Stimulated activated CD4-positive, alpha-beta T cell treated with anti-CD3 and anti-CD28 coated beads, Interleukin-1b, Interleukin-23, amount 100 ng/mL, for 24 hours (primary cell): ENCODE results near the gene HRAS.

Experiments
- DNase-seq, 4 experiments: peaks; one replicate each; pipeline ENCODE4 v3.0.0-alpha.2; 2020; ENCODE audit warnings: low read depth in 4 of 4, low spot score in 1 of 4

Gene HRAS

DNA sequence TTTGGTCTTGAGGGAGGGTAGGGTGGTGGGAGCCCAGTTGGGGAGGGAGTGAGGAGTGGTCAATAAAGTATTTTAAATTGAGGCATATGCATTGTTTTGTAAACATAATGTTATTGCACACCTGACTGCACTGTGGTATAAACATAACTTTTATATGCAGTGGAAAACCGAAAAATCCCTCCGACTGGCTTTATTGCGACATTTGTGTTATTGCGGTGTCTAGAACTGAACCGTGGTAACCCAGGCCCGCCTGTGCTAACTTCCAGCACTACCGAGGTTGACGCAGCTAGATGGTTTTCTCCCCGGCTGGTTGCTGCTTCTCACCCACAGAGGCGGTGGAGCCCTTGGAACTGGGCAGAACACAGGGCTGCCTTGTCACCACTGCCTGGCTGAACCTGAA, 20.8 kb downstream of the HRAS start:
- DNase-seq, result no peak

GRCh38 chr11:512761-513595, 22.4 kb downstream of the HRAS start:
- no peak for DNase-seq

DNA sequence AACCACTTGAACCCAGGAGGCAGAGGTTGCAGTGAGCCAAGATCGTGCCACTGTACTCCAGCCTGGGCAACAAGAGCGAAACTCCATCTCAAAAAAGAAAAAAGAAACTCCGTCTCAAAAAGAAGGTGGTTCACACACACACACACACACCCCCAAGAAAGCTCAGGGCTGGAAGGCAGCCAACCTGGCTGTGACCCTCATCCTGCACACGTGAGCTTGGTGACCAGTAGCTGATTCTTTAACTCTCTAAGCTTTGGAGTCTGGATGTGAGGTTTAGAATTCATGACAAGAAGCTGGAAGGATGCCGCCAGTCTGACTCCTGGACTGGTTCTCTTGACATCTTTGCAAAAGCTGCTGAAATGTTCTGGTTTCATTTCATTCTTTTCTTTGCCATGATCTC, 26.4 kb downstream of the HRAS start:
- DNase-seq, result no peak

DNA sequence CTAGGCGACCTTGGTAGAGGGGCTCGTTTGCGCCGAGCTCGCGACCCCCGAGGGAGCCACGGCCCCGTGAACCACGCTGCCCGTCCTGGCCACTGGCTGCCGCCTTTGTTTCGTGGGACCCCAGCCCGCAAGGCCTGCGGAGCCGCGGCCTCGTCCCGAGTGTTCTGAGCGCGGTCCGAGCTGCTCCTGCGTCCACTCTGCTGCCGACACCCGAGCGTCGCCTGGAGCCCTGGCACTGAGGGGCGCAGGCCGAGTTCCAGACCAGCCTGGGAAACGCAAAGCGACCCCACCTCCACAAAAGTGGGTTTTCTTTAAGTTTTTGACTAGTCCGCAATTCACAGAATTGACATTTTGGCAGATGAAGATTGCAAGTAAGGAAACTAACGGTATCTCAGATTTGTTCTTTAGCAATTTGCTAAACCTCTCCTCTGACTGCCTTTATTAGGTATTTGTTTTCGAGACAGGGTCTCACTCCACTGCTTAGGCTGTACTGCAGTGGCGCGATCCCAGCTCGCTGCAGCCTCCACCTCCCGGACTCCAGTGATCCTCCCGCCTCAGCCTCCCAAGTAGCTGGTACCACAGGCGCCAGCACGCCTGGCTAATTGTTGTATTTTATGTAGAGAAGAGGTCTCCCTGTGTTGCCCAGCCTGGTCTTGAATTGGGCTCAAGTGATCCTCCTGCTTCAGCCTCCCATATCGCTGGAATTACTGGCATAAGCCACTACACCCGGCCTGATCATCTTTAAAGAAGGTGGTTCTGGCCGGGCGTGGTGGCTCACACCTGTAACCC, 27.5 kb downstream of the HRAS start:
- no peak for DNase-seq

GRCh38 chr11:506995-507726, 28.2 kb downstream of the HRAS start, which contains the start of gene RNH1:
TSS of gene RNH1 (minus strand) at chr11:507242. CDS start at chr11:502162, 5,080 bp downstream.
- DNase-seq, result peak; percentile 99 to 100 (median 100)

- peak; percentile 92 to 97 (median 95) for DNase-seq
These were observed 29.0 kb downstream of the HRAS start for GRCh38 chr11:506238-506994.

- DNase-seq, result no peak
These were observed 30.4 kb downstream of the HRAS start for GRCh38 chr11:504994-505344.

DNA sequence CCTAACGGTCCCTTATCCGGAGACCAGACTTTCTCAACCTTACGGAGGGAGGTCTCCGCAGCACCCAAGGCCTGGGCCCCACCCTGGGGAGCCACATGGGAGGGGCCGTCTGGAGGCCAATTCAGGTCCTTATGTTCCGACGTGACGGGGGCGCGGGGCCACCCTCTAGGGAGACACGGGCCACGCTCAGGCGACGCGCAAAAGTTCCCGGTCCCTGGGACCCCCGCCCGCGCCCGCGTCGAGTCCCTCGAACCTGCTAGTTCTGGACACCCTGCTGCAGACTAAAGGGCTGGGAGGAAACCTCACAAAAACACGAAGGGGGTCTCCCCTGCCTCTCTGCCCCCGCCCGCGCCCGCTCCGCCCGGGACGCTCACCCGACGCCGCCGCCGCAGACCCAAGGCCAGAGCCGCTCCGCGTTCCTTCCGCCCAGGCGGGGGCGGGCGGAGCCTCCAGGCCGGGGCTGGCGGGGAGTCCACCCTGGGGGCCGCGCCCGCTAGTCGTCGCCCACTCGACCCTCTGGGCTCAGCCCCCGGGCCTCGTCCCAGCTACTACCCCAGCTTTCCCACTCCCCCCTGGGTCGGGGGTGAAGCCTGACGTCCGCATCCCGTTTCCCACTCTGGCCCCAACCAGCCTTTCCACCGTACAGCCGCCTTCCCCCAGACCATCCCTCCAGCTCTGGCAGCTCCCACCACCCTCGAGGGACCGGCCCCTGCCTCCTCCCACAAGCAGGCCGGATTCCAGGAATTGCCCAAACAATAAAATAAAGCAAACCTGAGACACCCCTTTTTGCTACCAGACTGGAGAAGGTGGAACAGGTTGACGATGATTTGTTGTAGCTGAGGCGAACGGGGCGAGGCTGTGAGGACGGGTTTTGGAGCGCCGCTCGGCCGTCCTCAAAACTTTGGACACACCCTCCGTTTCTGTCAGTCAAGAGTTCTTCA, 31.1 kb downstream of the HRAS start:
- DNase-seq, result no peak

DNA sequence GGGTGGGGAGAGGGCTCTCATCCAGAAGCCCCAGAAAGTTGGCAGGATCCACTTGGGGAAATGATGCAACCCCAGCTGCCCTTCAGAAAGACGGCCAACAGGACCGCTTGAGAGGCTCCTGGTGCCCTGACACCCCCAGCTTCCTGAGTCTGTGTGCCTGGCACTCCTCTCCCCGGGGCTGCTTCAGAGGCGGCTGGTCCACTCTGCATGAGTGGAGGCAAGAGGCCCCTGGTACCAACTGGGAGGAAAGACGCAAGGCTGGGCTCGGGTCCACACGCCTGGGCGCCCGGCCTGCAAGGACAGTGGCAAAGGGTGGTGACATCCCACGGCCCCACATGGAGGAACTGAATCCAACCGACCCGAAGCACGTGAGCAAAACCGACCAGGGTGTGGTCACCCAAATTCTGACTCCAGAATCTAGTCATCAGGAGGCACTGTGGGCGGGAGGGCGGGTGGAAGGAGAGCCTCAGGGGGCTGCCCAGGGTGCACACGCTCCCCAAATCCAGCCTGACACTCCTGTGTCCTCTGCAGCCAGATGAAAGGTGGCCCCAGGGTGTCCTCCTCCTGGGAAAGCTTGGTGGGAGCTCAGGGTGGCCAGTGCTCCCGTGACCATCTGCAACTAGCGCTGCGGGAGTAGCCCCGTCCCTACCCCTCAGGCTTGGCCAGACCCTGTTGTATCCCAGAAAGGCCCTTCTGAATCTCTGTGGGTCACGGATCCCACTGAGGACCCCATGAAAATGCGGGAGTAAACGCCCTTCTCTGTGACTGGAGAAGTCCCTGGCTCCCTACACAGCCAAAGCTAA, 32.0 kb downstream of the HRAS start:
- no peak for DNase-seq

- DNase-seq, result no peak
These were observed 32.8 kb downstream of the HRAS start for GRCh38 chr11:502288-503178.

- no peak for DNase-seq
These were observed 33.6 kb downstream of the HRAS start for GRCh38 chr11:501683-502287.

DNA sequence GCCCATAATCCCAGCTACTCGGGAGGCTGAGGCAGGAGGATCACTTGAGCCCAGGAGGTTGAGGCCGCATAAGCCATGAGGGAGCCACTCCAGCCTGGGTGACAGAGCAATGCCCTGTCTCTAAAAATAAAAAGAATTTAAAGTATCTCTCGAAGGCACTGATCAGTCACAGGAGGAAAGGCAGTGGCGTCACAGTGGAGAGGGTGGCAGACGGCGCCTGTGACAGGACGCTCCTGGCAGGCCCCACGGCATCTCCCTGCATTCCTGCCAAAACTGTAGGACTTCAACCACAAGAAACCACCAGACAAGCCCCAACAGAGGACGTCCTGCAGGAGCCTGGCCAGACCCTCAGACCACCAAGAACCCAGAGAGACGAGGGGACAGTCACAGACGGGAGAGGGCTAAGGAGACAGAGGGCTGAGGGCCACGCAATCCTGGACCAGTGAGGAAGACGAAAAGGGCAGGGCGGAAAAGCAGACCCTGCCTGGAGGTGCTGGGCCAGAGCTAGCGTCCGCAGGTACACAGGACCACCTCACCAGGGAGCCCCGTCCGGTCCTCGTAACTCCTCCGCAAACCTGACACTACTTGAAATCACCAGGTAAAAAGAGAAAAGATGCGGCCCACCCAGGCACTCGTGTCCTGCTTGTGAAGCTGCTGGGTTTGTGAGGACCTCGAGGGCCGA, 34.2 kb downstream of the HRAS start:
- no peak for DNase-seq

DNA sequence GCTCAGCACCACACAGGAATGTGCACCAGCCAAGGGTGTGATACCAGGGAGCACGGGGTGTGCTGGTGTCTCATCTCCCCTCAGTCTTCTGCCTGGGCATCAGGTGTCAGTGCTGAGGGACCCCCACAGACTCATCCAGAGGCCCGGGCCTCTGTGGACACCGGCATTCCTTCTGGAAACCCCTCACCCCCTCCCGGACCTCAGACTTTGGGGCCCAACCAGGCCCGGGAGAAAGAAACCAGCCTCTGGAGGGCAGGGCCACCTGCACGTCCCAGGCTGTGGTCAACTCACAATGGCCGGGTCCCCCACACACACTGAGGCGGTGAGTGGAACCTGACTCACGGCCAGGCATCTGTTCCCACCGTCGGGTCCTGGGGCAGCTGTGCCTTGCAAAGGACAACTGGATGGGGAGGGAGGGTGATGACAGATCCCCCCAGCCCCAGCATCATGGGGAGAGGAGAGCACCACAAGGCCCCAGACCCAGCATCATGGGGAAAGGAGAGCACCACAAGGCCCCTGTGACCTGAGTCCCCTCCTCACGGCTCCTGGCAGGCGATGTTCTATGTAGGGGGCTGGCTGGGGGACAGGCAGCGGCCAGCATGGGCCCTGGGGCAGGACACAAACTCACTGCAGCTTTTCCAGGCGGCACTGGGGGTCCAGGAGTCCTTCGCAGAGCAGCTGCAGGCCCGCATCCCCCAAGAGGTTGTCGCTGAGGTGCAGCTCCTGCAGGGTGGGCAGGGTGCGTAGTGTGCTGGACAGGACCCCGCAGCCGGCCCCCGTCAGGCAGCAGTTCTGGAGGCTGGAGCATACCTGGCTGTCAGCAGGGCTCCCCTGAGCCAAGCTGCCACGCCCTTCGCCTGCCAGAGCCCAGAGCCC, 35.9 kb downstream of the HRAS start:
- DNase-seq, result no peak

- no peak for DNase-seq
These were observed 36.8 kb downstream of the HRAS start for GRCh38 chr11:498297-499181.
